GM18511 (cell line): Measurements from ENCODE around the gene ATP6V0D1.
"Not testable (repeated sequence)": the region's sequence is repeated elsewhere in the genome, so short reads cannot be mapped to it uniquely, and the experiment has no call there.

Source experiments
- ATAC-seq: cut with Tn5 transposase; IDR thresholded peaks from one replicate; pipeline ENCODE4 v1.9.1; 2021; ENCODE audit warnings: mild to moderate bottlenecking, moderate library complexity; ENCODE audit not compliant: unreplicated experiment

Gene ATP6V0D1

DNA sequence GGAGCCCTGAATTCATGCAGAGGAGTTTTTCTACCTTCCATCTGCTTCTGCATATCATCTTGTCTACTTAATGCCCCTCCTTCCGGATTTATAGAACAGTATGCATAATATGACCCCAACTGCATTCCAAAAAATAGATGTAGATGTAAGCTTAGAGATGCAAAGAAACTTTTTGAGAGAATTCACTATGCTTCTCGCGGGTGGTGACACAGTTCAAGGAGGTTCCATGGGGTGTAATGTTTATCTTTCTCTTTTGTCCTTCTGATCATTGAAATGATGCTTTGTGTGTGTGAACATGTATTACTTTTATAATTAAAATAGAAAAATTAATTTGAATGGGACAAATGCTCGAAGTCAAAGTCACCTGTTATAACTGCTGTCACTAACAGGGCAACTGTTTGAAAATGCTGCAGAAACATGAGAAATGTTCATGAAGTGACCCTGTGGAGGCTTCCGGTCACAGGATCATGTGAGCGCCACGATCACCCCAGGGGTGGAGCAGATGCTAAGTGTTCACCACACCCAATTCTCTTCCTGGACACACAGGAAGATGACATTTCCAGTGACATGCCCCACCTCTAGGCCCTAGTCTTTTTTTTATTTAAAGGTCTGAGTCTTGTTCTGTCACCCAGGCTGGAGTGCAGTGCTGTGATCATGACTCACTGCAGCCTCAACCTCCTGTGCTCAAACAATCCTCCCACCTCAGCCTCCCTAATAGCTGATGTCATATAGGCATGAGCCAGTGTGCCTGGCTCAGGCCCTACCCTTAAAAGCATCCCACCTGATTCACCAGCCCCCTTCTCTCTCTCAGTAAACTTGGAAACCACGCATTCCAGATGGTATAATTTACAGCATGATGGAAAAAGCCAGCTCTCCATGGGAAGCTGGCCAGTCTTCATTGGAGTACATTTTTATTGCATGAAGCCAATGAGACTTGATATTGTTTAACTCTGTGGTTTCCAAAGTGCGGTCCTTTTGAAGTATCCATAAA lies 23.4 kb upstream of the ATP6V0D1 start:
- ATAC-seq: no peak

GRCh38 chr16:67499106-67499505 lies 18.1 kb upstream of the ATP6V0D1 start:
- no peak for ATAC-seq

DNA sequence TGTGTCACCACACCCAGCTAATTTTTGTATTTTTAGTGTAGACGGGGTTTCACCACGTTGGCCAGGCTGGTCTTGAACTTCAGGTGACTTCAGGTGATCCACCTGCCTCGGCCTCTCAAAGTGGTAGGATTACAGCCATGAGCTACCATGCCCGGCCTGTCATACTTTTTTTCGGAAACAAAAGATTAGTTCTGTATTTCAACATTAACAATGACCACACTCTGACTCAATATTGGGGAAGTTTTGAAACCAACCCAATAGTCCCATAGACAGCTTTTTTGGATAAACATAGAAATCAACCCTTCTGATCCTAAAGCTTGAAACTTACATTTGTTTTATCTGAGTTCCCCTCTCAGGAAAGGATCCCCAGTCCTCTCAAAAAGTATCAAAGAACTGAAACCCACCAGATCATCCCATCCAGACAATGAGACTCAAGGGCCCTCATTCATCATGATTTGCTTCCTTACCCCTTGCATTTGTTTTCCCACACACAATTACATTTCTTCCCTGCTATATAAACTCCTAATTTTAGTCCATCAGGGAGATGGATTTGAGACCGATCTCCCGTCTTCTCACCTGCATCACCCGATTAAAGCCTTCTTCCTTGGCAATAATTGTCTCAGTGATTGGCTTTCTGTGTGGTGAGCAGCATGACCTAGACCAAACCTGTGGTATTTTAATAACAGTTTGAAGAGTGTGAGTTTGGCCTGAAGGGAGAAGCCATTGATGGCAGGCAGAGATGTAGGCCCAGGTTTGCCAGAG lies 9.6 kb upstream of the ATP6V0D1 start:
- ATAC-seq: no peak

DNA sequence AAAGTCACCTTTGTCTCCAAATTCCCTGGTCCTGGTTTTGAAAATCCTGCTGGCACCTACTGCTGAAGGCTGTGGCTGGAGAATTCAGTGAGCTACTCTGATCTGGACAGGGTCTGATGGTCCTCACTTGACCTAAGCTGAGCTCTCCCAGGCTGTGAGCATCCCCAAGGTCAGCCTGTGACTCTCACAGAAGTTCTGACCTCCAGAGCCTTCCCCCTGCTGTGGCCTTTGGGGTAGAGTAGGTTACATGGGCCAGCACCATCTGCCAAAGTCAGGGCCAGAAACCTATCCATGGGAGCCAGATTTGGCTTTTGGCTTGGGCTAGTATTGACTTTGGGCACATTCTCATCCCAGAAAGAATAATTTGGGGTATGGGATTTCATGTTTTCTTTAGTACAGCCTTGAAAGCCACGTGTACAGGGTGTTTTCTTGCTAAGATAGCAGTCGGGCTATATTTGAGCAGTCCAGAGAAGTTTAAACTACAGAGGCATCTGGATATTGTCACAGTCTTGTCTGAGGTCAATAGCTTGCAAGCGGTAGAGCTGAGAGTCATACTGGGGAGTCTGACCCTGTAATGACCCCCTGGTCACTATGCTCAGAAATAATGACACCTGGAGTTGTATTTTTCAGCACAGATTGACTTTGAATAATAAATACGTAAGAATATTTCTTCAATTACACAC lies 8.6 kb upstream of the ATP6V0D1 start:
- peak; percentile 23 for ATAC-seq

DNA sequence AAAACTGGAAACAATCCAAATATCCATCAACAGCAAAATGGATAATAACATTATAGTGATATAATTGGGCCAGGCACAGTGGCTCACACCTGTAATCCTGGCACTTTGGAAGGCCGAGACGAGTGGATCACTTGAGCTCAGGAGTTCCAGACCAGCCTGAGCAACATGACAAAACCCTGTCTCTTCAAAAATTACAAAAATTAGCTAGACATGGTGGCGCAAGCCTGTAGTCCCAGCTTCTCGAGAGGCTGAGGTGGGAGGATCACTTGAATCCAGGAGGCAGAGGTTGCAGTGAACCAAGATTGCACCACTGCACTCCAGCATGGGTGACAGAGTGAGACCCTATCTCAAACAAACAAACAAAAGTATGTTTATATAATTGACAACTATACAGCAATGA lies 6.6 kb upstream of the ATP6V0D1 start:
- not testable (repeated sequence) for ATAC-seq

- ATAC-seq: no peak
Observed at GRCh38 chr16:67486805-67487204, 5.8 kb upstream of the ATP6V0D1 start.

DNA sequence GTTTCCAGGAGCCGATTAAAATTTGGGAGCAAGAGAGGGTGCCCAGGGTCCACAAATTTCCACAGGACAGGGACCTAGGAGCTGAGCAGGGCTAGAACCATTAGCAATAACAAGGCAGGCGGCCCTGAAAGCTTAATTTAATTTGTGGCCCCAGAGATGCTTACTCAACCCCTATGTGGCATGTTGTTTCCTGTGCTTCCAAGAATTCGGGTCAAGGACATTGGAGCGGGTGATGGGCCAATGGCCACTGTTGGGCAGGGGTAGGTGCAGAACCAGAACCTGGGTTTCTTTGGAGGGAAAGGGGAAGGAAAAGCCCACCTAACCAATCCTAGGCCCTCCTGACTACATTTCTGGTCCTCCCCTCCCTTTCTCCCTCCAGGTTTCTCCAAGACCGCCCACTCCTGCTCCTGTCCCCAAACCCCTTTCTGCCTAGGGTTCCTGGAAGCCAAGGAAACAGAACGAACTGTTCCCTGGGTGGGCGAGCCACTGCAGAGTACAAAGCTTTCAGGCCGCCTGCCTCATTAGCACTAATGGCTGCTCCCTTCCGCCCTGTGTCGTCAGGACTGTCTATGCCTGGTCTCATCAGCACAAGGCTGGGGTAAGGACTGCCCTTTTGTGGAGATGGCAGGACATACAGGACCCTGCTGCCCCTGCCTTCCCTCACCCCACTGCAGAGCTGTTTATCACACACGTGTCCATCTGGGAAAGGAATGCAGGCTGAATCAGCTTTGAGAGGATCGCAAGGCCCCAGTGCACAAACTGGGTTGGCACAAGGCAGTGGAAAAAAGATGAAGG lies 3.0 kb upstream of the ATP6V0D1 start:
- no peak for ATAC-seq

GRCh38 chr16:67483150-67483549 lies 2.2 kb upstream of the ATP6V0D1 start, which contains the start of gene AGRP:
AGRP (minus strand) TSS chr16:67483547; CDS start chr16:67483398, 149 bp downstream.
- no peak for ATAC-seq

GRCh38 chr16:67482233-67482924 lies 1.4 kb upstream of the ATP6V0D1 start:
- ATAC-seq: no peak

DNA sequence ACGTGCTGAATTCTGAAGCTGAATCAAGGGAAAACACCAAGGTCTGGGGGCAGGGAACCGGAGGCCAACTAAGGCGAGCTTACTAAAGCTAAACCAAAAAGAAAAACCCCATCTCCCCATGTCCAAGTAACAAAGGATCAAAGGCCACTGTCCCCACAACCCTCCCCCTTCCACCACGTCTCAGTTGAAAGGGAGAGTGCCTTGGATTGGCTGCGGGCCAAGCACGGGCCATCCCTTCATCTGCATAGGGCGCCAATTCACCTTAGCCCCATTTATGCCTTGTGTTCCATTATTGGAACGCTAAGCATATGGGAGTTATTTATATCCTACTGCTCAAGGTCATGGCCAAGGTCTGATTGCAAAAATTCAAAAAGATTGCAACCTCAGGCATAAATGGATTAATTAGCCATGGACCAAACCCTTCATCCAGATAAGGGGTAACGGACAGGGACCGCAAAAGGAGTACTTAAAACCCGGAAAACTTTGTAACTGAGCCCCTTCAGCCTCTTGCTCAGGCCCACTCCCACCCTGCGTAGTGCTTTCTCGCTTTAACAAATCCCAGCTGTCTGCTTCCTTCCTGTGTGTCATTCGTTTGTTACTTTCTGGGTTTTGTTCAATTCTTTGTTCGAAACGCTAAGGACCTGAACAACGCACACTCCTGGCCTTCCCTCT lies 740 bp upstream of the ATP6V0D1 start:
- peak; percentile 14 for ATAC-seq

GRCh38 chr16:67477960-67478554 lies 2.9 kb downstream of the ATP6V0D1 start:
- ATAC-seq: no peak

DNA sequence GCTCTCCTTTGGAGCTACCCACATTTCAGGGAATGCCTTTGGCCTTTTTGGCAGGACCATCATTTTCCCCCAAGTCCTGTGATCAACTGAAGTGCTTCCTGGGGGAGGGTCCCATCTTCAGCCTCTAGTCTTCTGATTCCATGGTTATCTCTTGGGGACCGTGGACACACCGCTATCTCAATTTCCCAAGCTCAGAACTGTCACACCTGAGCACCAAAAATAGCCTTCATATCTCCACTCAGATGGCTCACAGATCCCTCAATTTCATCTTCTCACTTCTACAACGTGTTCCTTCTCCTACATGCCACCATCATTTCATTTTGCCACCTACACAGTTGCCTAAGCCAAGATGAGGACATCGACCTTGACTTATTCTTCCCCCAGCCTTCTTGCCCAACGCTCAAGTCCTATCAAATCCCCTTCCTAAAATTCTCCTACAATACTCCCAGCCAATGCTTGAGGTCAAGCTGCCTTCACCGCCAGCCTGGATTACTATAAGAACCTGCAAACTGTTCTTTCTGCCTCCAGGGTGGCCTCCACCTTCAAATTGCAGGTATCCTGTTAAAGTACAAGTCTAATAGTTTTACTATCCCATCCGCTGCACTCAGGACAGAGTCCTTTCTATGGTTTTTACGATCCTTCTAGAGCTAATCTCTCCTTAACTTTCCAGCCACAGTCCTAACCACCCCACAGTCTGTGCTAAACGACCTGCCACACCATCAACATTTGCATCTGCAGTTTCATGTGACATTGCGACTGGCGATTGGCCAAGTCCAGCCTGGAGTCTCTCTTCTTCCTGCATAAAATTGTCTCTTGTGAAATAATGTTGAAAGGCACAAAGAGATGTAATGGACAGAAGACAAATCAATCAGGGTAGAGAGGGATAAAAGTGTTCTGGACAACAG lies 6.2 kb downstream of the ATP6V0D1 start:
- ATAC-seq: no peak

GRCh38 chr16:67471758-67472384 lies 9.1 kb downstream of the ATP6V0D1 start:
- ATAC-seq: no peak

- ATAC-seq: no peak
Observed at GRCh38 chr16:67470359-67470758, 10.6 kb downstream of the ATP6V0D1 start.

DNA sequence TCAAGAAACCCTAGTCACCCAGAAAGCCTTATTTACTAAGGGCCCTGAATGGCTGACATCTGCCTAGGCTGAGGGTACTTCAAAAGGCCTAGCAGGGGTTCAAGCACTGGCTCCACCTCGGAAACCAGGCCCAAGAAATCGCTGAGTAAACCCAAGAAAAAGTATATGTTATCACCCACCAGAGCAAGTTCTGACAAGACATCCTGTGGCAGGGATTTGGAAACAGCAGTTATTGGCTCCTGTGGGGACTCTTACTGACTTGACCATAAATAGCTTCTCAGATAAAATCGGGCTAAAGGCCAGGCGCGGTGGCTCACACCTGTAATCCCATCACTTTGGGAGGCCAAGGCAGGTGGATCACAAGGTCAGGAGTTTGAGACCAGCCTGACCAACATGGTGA lies 12.2 kb downstream of the ATP6V0D1 start:
- ATAC-seq: no peak

DNA sequence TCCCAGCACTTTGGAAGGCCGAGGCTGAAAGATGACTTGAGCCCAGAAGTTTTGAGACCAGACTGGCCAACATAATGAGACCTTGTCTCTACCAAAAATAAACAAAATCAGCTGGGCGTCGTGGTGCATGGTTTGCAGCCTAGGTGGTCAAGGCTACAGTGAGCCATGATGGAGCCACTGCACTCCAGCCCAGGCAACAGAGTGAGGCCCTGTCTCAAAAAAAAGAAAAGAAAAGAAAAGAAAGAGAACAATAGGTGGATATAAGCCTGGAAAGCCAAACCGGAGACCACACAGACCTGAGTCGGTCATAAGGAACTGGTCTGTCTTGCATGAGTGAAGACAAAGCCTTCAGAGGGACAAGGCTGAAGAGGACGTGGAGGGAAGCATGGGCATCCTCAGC lies 14.4 kb downstream of the ATP6V0D1 start:
- ATAC-seq: no peak

DNA sequence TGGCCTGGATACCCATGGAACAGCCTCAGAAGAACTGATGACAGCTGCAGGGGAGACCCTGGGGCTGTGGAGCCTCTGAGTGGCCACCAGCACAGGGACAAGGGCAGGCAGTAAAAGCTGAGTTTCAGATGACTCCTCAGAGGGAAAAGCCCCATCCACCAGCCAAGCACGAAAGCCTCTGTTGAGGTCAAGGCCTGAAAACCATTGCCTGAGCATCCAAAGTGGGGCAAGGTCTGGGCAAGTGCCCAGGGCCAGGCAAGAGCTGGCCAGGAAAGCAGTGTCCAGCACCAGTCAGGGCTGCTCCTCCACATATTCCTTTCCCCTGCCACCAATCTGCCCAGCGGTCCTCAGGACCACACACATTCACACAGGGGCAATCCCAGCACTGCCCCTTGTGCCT lies 16.4 kb downstream of the ATP6V0D1 start:
- no peak for ATAC-seq
